Astrocyte of the spinal cord (primary cell): Measurements from ENCODE around the gene PRIM2.
A peak's percentile ranks its signal among the peaks of the same experiment; 100 is the strongest.
"Not testable (repeated sequence)": the region's sequence is repeated elsewhere in the genome, so short reads cannot be mapped to it uniquely, and the experiment has no call there.

ENCODE experiments used
- DNase-seq: peaks from one replicate; pipeline ENCODE4 v3.0.0; 2011; ENCODE audit warnings: low read depth, low spot score
- H3K4me3 ChIP-seq: 2 replicates; pipeline ENCODE4 v1.5.1; 2011; ENCODE audit warnings: low read depth, mild to moderate bottlenecking, low read length, moderate library complexity
- in situ Hi-C: cut with HindIII; loops from 2 replicates; pipeline ENCODE4 v1.10.0; 2017; ENCODE audit warnings: low sequenced_read_pairs
- TF ChIP-seq, protein P1 (sequence below): IDR thresholded peaks from 2 replicates; pipeline ENCODE4 v1.5.1; 2012; ENCODE audit warnings: low read depth, mild to moderate bottlenecking, low read length, inconsistent platforms

The PRIM2 gene

GRCh38 chr6:57671937-57672627 lies 354.7 kb downstream of the PRIM2 start:
- H3K4me3 ChIP-seq, in situ Hi-C loops: not testable (repeated sequence)
- TF ChIP-seq, protein P1, sequence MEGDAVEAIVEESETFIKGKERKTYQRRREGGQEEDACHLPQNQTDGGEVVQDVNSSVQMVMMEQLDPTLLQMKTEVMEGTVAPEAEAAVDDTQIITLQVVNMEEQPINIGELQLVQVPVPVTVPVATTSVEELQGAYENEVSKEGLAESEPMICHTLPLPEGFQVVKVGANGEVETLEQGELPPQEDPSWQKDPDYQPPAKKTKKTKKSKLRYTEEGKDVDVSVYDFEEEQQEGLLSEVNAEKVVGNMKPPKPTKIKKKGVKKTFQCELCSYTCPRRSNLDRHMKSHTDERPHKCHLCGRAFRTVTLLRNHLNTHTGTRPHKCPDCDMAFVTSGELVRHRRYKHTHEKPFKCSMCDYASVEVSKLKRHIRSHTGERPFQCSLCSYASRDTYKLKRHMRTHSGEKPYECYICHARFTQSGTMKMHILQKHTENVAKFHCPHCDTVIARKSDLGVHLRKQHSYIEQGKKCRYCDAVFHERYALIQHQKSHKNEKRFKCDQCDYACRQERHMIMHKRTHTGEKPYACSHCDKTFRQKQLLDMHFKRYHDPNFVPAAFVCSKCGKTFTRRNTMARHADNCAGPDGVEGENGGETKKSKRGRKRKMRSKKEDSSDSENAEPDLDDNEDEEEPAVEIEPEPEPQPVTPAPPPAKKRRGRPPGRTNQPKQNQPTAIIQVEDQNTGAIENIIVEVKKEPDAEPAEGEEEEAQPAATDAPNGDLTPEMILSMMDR, result peak; percentile 28
- peak; percentile 5 for DNase-seq

DNA sequence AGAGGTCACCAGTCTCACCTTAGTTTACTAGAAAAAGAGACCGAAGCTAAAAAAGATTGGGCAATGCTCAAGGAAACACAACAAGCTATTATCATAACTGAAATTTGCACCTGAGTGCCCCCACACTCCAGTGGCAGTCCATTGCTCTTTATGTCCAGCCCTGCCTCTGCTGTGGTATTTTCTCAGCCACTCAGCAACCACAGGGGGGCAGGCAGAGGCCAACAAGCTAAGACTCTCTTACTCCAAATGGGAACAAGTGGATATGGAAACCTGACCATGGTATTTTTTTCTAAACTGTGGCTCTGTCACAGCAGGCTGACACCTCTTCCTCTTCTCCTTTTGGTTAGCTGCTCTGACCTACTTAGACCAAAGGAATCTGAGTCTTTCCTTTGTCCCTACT lies 355.9 kb downstream of the PRIM2 start:
- DNase-seq, H3K4me3 ChIP-seq, in situ Hi-C loops: not testable (repeated sequence)

- DNase-seq, in situ Hi-C loops, H3K4me3 ChIP-seq: not testable (repeated sequence)
Observed at GRCh38 chr6:57675386-57675785, 358.0 kb downstream of the PRIM2 start.

GRCh38 chr6:57696382-57696781 lies 379.0 kb downstream of the PRIM2 start:
- in situ Hi-C loops, H3K4me3 ChIP-seq, DNase-seq: not testable (repeated sequence)
